A549 (cell line): ENCODE data around the gene MAD1L1. TPM values are rescaled to one million over a fixed set of nuclear protein-coding genes. Genes with fewer than 3 reads are reported as not detected.

Experiments used
- ATAC-seq, 2 experiments: fragments of 200-7000 bp in 1 of 2; fragments of >200 bp in 1 of 2; cut with Nextera tagmentation in 1 of 2; cut with Tn5 transposase in 1 of 2; 3 replicates each; pipeline versions ENCODE4 v1.8.0 to v1.9.1; 2018 to 2020; ENCODE audit warnings: mild to moderate bottlenecking in 1 of 2, moderate library complexity in 1 of 2
- CTCF ChIA-PET: fragments of 300-600 bp; sonication (Branson Sonifier 250); formaldehyde crosslinking; extraction: SDS; loops from one replicate; lab custom pipeline; 2021; ENCODE audit warnings: antibody characterized with exemption, inconsistent platforms; lab: Yijun Ruan, JAX
- POLR2A ChIA-PET: fragments of 350-600 bp; formaldehyde crosslinking; extraction: SDS; loops from one replicate; lab custom pipeline; 2021; ENCODE audit warnings: antibody characterized with exemption, inconsistent platforms; lab: Yijun Ruan, JAX
- DNase-seq, 2 experiments: peaks; one replicate each; pipeline versions ENCODE4 v3.0.0 to v3.0.0-alpha.2; 2011 to 2016; ENCODE audit warnings: low read depth in 1 of 2, low spot score in 1 of 2
- FAIRE-seq: peaks from 2 replicates; lab custom pipeline; 2011; peaks lifted over from hg19 to GRCh38; lab: Jason Lieb, UNC
- H3K27ac ChIP-seq, 2 experiments: fragments of >200 bp; sonication (Bioruptor Twin); formaldehyde crosslinking; 3 replicates each; pipeline ENCODE4 v1.5.1; 2016 to 2017
- H3K4me1 ChIP-seq: fragments of >200 bp; sonication (Bioruptor Twin); formaldehyde crosslinking; 3 replicates; pipeline ENCODE4 v1.6.1; 2016
- H3K4me2 ChIP-seq: fragments of >200 bp; sonication (Bioruptor Twin); formaldehyde crosslinking; 3 replicates; pipeline ENCODE4 v1.6.1; 2016
- H3K4me3 ChIP-seq: fragments of >200 bp; sonication (Bioruptor Twin); formaldehyde crosslinking; 3 replicates; pipeline ENCODE4 v1.5.1; 2016
- H3K9me3 ChIP-seq: fragments of >200 bp; sonication (Bioruptor Twin); formaldehyde crosslinking; 3 replicates; pipeline ENCODE4 v1.6.1; 2016
- BCL3 ChIP-seq: fragments of >200 bp; sonication (Bioruptor Twin); formaldehyde crosslinking; IDR thresholded peaks from 3 replicates; pipeline ENCODE4 v1.6.1; 2016
- CBX2 ChIP-seq: fragments of 200-600 bp; sonication (generic); IDR thresholded peaks from 2 replicates; pipeline ENCODE4 v1.6.1; 2016; ENCODE audit warnings: low read depth, mild to moderate bottlenecking, borderline replicate concordance
- CHD2 ChIP-seq: fragments of 150-350 bp; IDR thresholded peaks from 2 replicates; pipeline ENCODE4 v1.6.1; 2014; ENCODE audit warnings: low read length; ENCODE audit not compliant: partially characterized antibody
- EHMT2 ChIP-seq: fragments of 200-600 bp; sonication (generic); IDR thresholded peaks from 2 replicates; pipeline ENCODE4 v1.6.1; 2016; ENCODE audit warnings: antibody characterized with exemption, low read depth, mild to moderate bottlenecking, moderate library complexity
- ELK1 ChIP-seq: fragments of 150-350 bp; IDR thresholded peaks from 2 replicates; pipeline ENCODE4 v1.6.1; 2014; ENCODE audit warnings: low read depth, mild to moderate bottlenecking, low read length
- HDAC2 ChIP-seq: fragments of 200-600 bp; sonication (generic); IDR thresholded peaks from 2 replicates; pipeline ENCODE4 v1.6.1; 2016
- HES2 ChIP-seq: fragments of >200 bp; sonication (Bioruptor Twin); formaldehyde crosslinking; IDR thresholded peaks from 2 replicates; pipeline ENCODE4 v1.6.1; 2016
- HEYL ChIP-seq: fragments of 250-450 bp; sonication (Bioruptor Pico); IDR thresholded peaks from 2 replicates; pipeline ENCODE4 v1.8.0; 2021; ENCODE audit warnings: mild to moderate bottlenecking, moderate library complexity
- MAX ChIP-seq: IDR thresholded peaks from 2 replicates; pipeline ENCODE4 v1.6.1; 2012
- MAZ ChIP-seq: fragments of 150-350 bp; IDR thresholded peaks from 2 replicates; pipeline ENCODE4 v1.6.1; 2014; ENCODE audit warnings: antibody characterized with exemption, low read depth, low read length, borderline replicate concordance
- PBX3 ChIP-seq: IDR thresholded peaks from 2 replicates; pipeline ENCODE4 v1.6.1; 2012
- PHF8 ChIP-seq: fragments of 200-600 bp; sonication (generic); IDR thresholded peaks from 2 replicates; pipeline ENCODE4 v1.6.1; 2016; ENCODE audit warnings: low read depth, mild to moderate bottlenecking, antibody characterized with exemption, moderate library complexity, borderline replicate concordance
- POLR2A ChIP-seq: IDR thresholded peaks from 2 replicates; pipeline ENCODE4 v1.6.1; 2012; ENCODE audit warnings: mild to moderate bottlenecking, low read length
- REST ChIP-seq: fragments of 200-600 bp; sonication (generic); IDR thresholded peaks from 2 replicates; pipeline ENCODE4 v1.6.1; 2016; ENCODE audit warnings: antibody characterized with exemption, mild to moderate bottlenecking, moderate library complexity
- SMC3 ChIP-seq: fragments of >200 bp; sonication (Bioruptor Twin); formaldehyde crosslinking; IDR thresholded peaks from 3 replicates; pipeline ENCODE4 v1.6.1; 2018; ENCODE audit warnings: inconsistent platforms
- SREBF2 ChIP-seq: fragments of 450-650 bp; IDR thresholded peaks from 2 replicates; pipeline ENCODE4 v1.6.1; 2014; ENCODE audit warnings: mild to moderate bottlenecking, moderate library complexity
- USF2 ChIP-seq: fragments of 450-650 bp; IDR thresholded peaks from 2 replicates; pipeline ENCODE4 v1.6.1; 2014; ENCODE audit warnings: antibody characterized with exemption
- ZFP36 ChIP-seq: fragments of 450-650 bp; IDR thresholded peaks from 2 replicates; pipeline ENCODE4 v1.6.1; 2014; ENCODE audit warnings: borderline replicate concordance; ENCODE audit not compliant: partially characterized antibody
- ZSCAN20 ChIP-seq: fragments of 250-450 bp; sonication (Bioruptor Pico); IDR thresholded peaks from 2 replicates; pipeline ENCODE4 v1.8.0; 2022; ENCODE audit warnings: mild to moderate bottlenecking, moderate library complexity
- WGBS: methylation state at CpG from one replicate; pipeline ENCODE4 v1.1.6; 2017; ENCODE audit errors: missing lambda C conversion rate; 5-methylcytosine and 5-hydroxymethylcytosine counted together
- polyA plus RNA-seq, 4 experiments: library from polyadenylated mRNA; depleted of rRNA in 3 of 4; stranded (reverse); fragments of >200 nt; fragmentation: RNase III in 1 of 4; extraction: RNeasy Plus Mini Kit Qiagen cat#74134 plus additional on column Dnase treatment in 1 of 4; gene quantifications; 2 replicates in 3 of 4; 3 replicates in 1 of 4; pipeline ENCODE4 v1.2.3, GENCODE V29; 2011 to 2017

Gene MAD1L1
- polyA plus RNA-seq, 2 of the 4 experiments (the other 2 are of a cell fraction): 13.6 to 16.6 TPM

GRCh38 chr7:2044883-2045471, 187.8 kb downstream of the MAD1L1 start:
- ChIA-PET POLR2A (no interaction called here), CTCF (no interaction called here)
- FAIRE-seq: no peak
- ATAC-seq: no peak
- H3K4me2 ChIP-seq: no peak overlapping the region
- H3K27ac ChIP-seq: no peak overlapping the region
- TF ChIP-seq SMC3: no peak
- no peak for TF ChIP-seq BCL3
- TF ChIP-seq CHD2: no peak
- TF ChIP-seq EHMT2: no peak
- TF ChIP-seq MAZ: no peak
- no peak for TF ChIP-seq ELK1
- TF ChIP-seq CBX2: no peak
- H3K9me3 ChIP-seq: no peaks in the 10 kb centered on the region
- DNase-seq: no peak
- 92% methylated on average over 21 of the region's 21 CpGs for WGBS
- H3K4me1 ChIP-seq: no peaks in the 10 kb centered on the region
- H3K4me3 ChIP-seq: no peak overlapping the region

GRCh38 chr7:2044311-2044882, 188.3 kb downstream of the MAD1L1 start:
- CTCF ChIA-PET: no interaction called here
- FAIRE-seq: no peak

More at GRCh38 chr7:2044311-2044882, 188.3 kb downstream of the MAD1L1 start:
- DNase-seq (no peak), ATAC-seq (no peak)
- Histone ChIP-seq H3K4me2 (no peak overlapping the region), H3K4me1 (no peaks in the 10 kb centered on the region), H3K27ac (no peak overlapping the region), H3K4me3 (no peak overlapping the region), H3K9me3 (no peaks in the 10 kb centered on the region)
- 87% methylated on average over 20 of the region's 21 CpGs for WGBS
- POLR2A ChIA-PET: no interaction called here
- TF ChIP-seq PHF8: no peak
- TF ChIP-seq POLR2A: no peak
- TF ChIP-seq ZFP36: no peak
- TF ChIP-seq HDAC2: no peak
- TF ChIP-seq REST: no peak
- no peak for TF ChIP-seq BCL3
- TF ChIP-seq SREBF2: no peak
- no peak for TF ChIP-seq MAX
- no peak for TF ChIP-seq EHMT2
- TF ChIP-seq SMC3: no peak
- no peak for TF ChIP-seq HEYL
- no peak for TF ChIP-seq ZSCAN20 (CRISPR knock-in tag)
- no peak for TF ChIP-seq USF2
- TF ChIP-seq HES2: no peak
- TF ChIP-seq PBX3: no peak
